Superior temporal gyrus (tissue), 1 donor: ENCODE measurements around the gene TENM3.

Experiments used
- DNase-seq: peaks from one replicate; pipeline ENCODE4 v3.0.0-alpha.2; 2016; ENCODE audit errors: extremely low spot score

TENM3 gene

DNA sequence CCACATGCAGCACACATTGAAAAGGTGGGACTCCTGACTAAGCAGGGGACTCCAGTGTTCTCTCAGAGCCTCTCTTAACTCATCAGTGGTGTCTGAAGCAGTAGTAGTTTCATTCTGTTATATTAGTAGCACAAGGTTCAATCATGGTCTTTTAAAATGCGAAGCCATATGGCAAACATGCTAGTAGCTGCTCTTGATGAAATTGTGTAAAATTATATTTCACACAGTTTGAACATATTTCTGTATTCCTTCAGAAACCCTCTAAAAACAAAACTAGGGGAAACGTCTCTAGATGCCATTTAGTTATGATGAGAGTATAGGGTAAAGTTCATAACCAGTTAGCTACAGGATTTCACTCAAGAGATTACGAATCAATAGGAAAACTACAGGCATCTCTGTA is 497.1 kb downstream of the TENM3 start:
- no peak for DNase-seq

DNA sequence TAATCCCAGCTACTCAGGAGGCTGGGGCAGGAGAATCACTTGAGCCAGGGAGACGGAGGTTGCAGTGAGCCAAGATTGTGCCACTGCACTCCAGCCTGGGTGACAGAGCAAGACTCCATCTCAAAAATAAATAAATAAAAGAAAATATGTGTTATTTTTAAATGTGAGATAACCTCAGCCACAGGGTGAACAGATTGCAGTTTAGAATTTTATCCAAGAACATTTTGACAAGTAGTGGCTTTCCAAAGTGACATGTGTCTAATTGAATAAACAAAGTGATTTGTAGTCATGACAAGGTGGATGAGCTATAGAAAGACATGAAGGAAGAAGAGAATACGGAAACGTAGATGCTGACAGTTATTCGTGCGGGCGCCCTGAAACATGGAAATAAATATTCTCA is 497.9 kb downstream of the TENM3 start:
- DNase-seq: no peak

DNA sequence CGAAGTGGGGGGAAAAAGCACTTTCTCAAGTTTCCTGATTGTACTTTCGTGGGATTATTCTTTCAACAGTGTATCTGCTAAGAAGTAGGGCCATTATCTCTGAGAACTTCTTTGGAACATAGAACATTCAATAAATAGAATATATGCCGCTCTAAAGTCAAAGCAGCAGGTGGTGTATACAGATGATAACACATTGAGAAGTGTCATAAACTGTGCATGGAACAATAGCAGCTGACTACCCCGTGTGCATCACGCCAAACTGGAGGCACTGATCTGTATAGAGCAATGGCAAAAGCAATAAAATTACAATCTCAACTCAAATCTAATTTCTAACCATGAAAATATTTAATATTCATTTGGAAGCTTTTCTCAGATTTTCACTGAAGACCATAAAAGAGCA is 498.7 kb downstream of the TENM3 start:
- DNase-seq: no peak

DNA sequence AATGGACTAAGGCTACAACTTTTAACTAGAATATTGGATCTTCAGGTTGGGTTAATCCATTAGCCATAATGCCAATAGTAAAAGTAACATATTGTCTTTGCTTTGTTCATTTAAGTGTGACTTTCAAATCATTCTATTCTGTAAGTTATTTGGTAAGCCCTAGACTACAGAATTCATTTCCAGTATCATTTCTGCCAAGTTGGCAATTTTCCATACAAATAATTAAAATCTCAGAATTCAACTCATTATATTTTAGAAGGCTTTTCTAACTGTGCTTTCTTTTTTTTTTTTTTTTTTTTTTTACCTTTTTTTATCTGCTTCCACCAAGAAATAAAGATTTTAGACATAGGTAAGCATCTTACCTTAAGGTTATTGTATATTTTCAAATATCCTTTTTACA is 500.6 kb downstream of the TENM3 start:
- no peak for DNase-seq

GRCh38 chr4:182745237-182745636 is 502.0 kb downstream of the TENM3 start:
- DNase-seq: no peak

DNA sequence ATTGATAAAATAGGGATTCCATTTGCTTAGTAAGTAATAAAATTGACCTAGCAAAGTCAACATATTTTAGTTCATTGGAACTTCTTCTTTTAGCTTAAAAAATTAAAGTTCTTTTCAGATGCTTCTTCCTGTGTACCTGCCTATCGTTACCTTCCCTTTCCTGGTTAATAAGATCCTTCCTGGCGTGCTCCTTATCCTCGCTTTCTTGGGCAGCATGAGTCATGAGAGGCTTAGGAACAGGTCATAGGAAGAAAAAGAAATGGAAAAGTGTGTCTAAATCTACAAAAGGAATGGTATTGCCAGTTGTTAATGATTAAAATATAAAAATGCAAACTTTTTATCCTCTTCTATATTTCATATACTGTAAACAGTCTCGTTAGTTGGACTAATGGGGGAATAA is 503.7 kb downstream of the TENM3 start:
- no peak for DNase-seq

DNA sequence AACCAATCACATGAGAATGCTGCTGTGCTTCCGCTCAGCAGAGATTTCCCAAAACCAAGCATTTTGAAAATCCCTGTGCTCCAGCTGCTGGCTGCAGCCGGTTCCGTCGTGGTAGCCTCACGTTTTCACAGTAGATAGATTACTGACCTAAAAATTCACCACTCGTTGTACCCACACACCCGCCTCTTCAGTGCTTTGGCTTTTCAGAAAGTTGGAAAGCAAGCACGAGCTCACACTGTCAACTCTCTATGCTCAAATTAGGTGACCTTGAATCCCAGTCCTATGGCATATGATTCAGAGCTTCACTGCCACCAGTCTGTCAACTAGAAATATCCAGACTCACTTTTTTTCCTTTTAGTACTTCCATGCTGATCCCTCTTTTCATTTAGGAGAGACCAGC is 505.1 kb downstream of the TENM3 start:
- no peak for DNase-seq

- DNase-seq: no peak
These were observed 505.7 kb downstream of the TENM3 start for GRCh38 chr4:182748949-182749348.

DNA sequence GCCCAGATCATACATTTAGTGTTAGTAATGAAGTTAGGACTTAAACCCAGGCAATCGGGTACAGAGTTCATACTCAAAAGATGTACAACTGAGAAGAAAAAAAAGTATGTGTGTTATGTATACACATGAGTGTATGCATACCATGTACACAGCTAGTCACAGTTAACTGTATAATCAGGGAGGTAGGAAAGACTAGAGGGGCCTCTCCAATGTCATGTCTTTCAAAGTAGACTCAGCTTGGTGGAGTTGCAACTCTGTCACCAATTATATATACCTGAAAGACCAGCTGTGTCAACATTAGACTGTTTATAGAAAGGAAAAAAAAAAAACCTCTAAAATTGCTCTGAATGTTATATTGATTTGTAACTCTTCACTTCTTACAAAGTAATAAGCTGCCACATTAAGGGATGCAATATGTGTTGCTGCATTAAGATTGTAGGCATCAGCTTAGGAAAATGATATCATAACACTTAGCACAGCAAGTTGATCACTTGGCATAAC is 506.5 kb downstream of the TENM3 start:
- no peak for DNase-seq

- DNase-seq: no peak
These were observed 509.1 kb downstream of the TENM3 start for GRCh38 chr4:182752158-182752910.

DNA sequence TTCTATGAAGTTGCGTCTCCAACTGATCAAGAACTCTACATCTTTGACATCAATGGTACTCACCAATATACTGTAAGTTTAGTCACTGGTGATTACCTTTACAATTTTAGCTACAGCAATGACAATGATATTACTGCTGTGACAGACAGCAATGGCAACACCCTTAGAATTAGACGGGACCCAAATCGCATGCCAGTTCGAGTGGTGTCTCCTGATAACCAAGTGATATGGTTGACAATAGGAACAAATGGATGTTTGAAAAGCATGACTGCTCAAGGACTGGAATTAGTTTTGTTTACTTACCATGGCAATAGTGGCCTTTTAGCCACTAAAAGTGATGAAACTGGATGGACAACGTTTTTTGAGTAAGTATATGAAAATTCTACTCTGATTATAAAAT is 511.7 kb downstream of the TENM3 start:
- no peak for DNase-seq

GRCh38 chr4:182756161-182756690 is 513.0 kb downstream of the TENM3 start:
- no peak for DNase-seq

- no peak for DNase-seq
These were observed 515.1 kb downstream of the TENM3 start for GRCh38 chr4:182758273-182758672.

DNA sequence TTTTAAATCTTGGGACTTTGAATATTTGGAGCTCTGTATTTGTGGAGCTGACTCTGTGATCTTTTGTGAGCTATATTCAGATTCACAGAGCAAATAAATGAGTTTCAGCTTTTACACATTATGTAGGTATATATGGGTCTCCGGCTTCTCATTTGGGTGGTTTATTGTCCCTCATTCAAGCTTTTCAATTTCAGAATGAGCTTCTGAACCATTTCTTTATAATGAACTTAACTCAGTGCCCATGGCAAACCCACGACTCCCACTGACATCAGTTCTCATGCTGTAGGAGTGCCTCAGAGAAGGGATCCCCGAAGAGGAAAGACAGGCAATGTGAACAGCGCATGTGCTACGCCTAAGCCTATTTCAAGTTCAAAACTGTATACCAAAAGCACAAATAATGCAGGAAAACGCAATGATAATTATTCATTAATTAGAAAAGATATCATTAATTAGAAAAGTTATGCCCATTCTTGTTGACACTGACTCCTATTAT is 517.4 kb downstream of the TENM3 start:
- DNase-seq: no peak

DNA sequence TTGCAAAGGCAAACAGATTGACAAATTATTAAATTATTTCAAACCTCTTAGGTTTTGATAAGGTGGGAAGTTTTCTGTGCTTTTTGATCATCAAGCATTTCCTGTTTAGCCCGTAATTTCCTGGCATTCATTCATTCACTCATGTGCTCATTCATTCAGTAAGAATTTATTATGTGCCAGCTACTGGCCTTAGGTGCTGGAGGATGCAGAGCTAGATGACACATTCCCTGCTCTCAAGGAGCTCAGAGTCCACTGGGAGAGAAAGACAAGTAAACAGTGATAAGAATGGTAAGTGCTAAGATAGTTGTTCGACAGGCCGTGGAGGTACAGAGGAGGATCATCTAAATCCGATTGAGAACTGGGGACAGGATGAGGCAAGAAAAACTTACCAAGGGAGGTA is 520.9 kb downstream of the TENM3 start:
- DNase-seq: no peak

- no peak for DNase-seq
These were observed 521.4 kb downstream of the TENM3 start for GRCh38 chr4:182764642-182765041.

GRCh38 chr4:182765987-182766856 is 523.0 kb downstream of the TENM3 start:
- no peak for DNase-seq

GRCh38 chr4:182766857-182767250 is 523.7 kb downstream of the TENM3 start:
- DNase-seq: no peak

DNA sequence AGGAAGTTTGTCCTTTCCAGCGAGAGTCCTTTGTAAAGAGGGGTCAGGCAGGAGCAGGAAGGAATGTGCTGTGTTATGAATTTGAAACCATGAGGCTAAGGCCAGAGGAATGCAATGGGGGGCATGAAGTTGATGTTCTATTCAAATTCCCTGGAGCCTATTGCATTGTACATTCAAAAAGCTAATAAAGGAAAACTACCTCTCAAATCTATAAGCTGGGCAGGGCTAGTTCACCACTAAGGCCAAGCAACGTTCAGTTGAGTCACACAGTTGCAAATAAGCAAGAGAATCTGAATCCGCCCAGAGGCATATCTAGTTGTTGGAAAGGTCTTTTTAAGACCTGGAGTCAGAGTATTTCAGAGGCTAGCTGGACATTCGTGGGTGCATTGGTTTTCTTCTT is 525.6 kb downstream of the TENM3 start:
- DNase-seq: no peak

- DNase-seq: no peak
These were observed 527.2 kb downstream of the TENM3 start for GRCh38 chr4:182770259-182770995.

DNA sequence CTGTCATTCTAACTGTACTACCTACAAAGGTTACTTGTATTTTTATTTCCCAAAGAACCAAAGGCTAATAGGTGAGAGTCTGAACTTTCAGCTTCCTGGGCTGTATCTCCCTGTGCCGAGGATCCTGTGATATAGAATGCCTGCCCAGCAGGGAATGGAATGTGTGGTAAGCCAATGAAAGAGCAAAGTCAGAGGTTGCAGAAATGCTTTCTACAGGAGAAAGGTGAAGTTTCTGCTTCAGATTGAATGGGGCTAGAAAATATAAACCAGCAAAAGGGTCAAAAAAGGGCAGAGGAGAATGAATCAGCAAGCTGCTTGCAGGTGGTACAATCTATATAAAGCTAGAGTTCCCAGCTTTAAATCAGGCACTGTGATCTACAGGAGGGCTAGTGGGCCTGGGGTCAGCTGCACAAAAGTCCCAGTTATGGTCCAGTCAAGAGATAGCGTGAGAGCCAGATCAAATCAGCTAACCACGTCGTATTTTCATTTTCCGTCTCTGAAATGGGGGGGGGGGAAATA is 527.9 kb downstream of the TENM3 start:
- no peak for DNase-seq

DNA sequence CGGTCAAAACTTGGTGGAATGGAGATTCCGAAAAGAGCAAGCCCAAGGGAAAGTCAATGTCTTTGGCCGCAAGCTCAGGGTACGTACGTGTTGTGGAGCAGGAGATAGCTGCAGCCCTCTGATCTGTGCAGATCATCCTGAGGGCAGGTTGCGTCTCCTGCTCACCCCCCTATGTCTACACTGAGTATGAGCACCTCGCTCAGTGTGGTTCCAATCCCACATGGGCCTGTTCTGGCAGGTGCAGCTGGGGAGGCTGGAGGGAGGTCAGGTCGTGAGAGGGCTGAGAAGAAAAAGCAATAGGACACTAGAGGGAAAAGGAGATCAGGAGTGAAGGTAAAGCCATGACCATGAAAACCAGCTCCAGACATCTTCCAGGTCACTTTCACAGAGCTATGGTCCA is 531.9 kb downstream of the TENM3 start:
- no peak for DNase-seq
